ENCODE results near the gene FSD1.

FSD1 gene

GRCh38 chr19:4300589-4300988 is 3.8 kb upstream of the FSD1 start:
- WGBS (ENCODE audit: insufficient coverage, insufficient read length): no CpG with 5 or more reads among the region's 3 CpGs
- Histone ChIP-seq H3K27me3 (ENCODE audit: control insufficient read depth, insufficient read depth, low read length) (no peaks in the 10 kb centered on the region), H3K4me3 (ENCODE audit: low read length) (no peak overlapping the region), H3K4me1 (ENCODE audit: control insufficient read depth, insufficient read depth, low read length) (peaks cover under 1% of the 10 kb centered on the region; the same call in 1 of the 2 replicates), H3K27ac (ENCODE audit: low read length) (no peak overlapping the region), H3K36me3 (ENCODE audit: control insufficient read depth, insufficient read depth, low read length) (peaks cover under 1% of the 10 kb centered on the region; the same call in 1 of the 2 replicates), H3K9me3 (ENCODE audit: control insufficient read depth, insufficient read depth, low read length) (no peaks in the 10 kb centered on the region)
- no peak for DNase-seq (ENCODE audit: low read depth, low spot score)

- DNase-seq (ENCODE audit: low read depth, low spot score): no peak
- Histone ChIP-seq H3K27me3 (ENCODE audit: control insufficient read depth, insufficient read depth, low read length) (no peaks in the 10 kb centered on the region), H3K9me3 (ENCODE audit: control insufficient read depth, insufficient read depth, low read length) (no peaks in the 10 kb centered on the region), H3K4me1 (ENCODE audit: control insufficient read depth, insufficient read depth, low read length) (peaks cover 2% of the 10 kb centered on the region; the same call in 1 of the 2 replicates), H3K36me3 (ENCODE audit: control insufficient read depth, insufficient read depth, low read length) (peaks cover 7% of the 10 kb centered on the region), H3K4me3 (ENCODE audit: low read length) (no peak overlapping the region), H3K27ac (ENCODE audit: low read length) (no peak overlapping the region)
- no CpG with 5 or more reads among the region's 13 CpGs for WGBS (ENCODE audit: insufficient coverage, insufficient read length)
These were observed 2.7 kb upstream of the FSD1 start for GRCh38 chr19:4301590-4302242.

GRCh38 chr19:4302243-4302640 is 2.2 kb upstream of the FSD1 start, which contains the start of gene TMIGD2:
TMIGD2 (minus strand) TSS chr19:4302389; CDS start chr19:4302385, 4 bp downstream.
- no peak within 1 kb of the TSS for H3K27ac ChIP-seq (ENCODE audit: low read length)
- H3K9me3 ChIP-seq (ENCODE audit: control insufficient read depth, insufficient read depth, low read length): no peaks in the 10 kb centered on the region
- H3K27me3 ChIP-seq (ENCODE audit: control insufficient read depth, insufficient read depth, low read length): no peaks in the 10 kb centered on the region
- peaks cover 10% of the 10 kb centered on the region for H3K36me3 ChIP-seq (ENCODE audit: control insufficient read depth, insufficient read depth, low read length)
- no peak for DNase-seq (ENCODE audit: low read depth, low spot score)
- peaks cover 2% of the 10 kb centered on the region; the same call in 1 of the 2 replicates for H3K4me1 ChIP-seq (ENCODE audit: control insufficient read depth, insufficient read depth, low read length)
- no CpG with 5 or more reads among the region's 8 CpGs for WGBS (ENCODE audit: insufficient coverage, insufficient read length)
- no peak within 1 kb of the TSS for H3K4me3 ChIP-seq (ENCODE audit: low read length)

GRCh38 chr19:4303819-4304537 is 420 bp upstream of the FSD1 start:
- peaks cover 2% of the 10 kb centered on the region; the same call in 1 of the 2 replicates for H3K4me1 ChIP-seq (ENCODE audit: control insufficient read depth, insufficient read depth, low read length)
- H3K27ac ChIP-seq (ENCODE audit: low read length): no peak overlapping the region
- H3K4me3 ChIP-seq (ENCODE audit: low read length): no peak overlapping the region
- peaks cover 10% of the 10 kb centered on the region for H3K36me3 ChIP-seq (ENCODE audit: control insufficient read depth, insufficient read depth, low read length)
- no peak for DNase-seq (ENCODE audit: low read depth, low spot score)
- WGBS (ENCODE audit: insufficient coverage, insufficient read length): no CpG with 5 or more reads among the region's 18 CpGs
- H3K9me3 ChIP-seq (ENCODE audit: control insufficient read depth, insufficient read depth, low read length): no peaks in the 10 kb centered on the region
- H3K27me3 ChIP-seq (ENCODE audit: control insufficient read depth, insufficient read depth, low read length): no peaks in the 10 kb centered on the region

DNA sequence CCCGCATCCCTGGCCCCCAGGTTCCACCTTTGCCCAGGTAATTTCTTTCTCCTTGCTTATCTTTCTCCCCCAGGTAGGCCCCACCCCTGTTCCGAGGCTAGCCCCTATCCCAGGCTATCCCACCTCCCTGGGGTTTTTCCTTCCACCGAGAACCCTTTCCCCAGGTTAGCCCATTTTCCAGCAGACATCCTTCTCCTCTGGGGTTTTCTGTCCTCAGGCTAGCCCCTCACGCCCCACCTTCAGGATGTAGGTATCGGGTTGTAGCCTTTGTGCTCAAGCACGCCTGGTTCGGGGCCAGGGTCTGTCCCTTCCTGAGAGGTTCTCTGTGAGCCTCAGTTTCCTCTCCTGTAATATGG is 837 bp downstream of the FSD1 start:
- H3K4me1 ChIP-seq (ENCODE audit: control insufficient read depth, insufficient read depth, low read length): peaks cover 2% of the 10 kb centered on the region; the same call in 1 of the 2 replicates
- no peak for DNase-seq (ENCODE audit: low read depth, low spot score)
- H3K27ac ChIP-seq (ENCODE audit: low read length): no peak overlapping the region
- H3K27me3 ChIP-seq (ENCODE audit: control insufficient read depth, insufficient read depth, low read length): no peaks in the 10 kb centered on the region
- peak overlapping the region; percentile 51; the same call in 1 of the 2 replicates for H3K4me3 ChIP-seq (ENCODE audit: low read length)
- H3K9me3 ChIP-seq (ENCODE audit: control insufficient read depth, insufficient read depth, low read length): no peaks in the 10 kb centered on the region
- peaks cover 10% of the 10 kb centered on the region for H3K36me3 ChIP-seq (ENCODE audit: control insufficient read depth, insufficient read depth, low read length)
- no CpG with 5 or more reads among the region's 7 CpGs for WGBS (ENCODE audit: insufficient coverage, insufficient read length)

GRCh38 chr19:4305659-4306058 is 1.3 kb downstream of the FSD1 start:
- no peaks in the 10 kb centered on the region for H3K9me3 ChIP-seq (ENCODE audit: control insufficient read depth, insufficient read depth, low read length)
- no CpG with 5 or more reads among the region's 16 CpGs for WGBS (ENCODE audit: insufficient coverage, insufficient read length)
- H3K4me1 ChIP-seq (ENCODE audit: control insufficient read depth, insufficient read depth, low read length): peaks cover 2% of the 10 kb centered on the region; the same call in 1 of the 2 replicates
- DNase-seq (ENCODE audit: low read depth, low spot score): no peak
- H3K27me3 ChIP-seq (ENCODE audit: control insufficient read depth, insufficient read depth, low read length): no peaks in the 10 kb centered on the region
- H3K36me3 ChIP-seq (ENCODE audit: control insufficient read depth, insufficient read depth, low read length): peaks cover 15% of the 10 kb centered on the region
- H3K27ac ChIP-seq (ENCODE audit: low read length): no peak overlapping the region
- no peak overlapping the region for H3K4me3 ChIP-seq (ENCODE audit: low read length)

DNA sequence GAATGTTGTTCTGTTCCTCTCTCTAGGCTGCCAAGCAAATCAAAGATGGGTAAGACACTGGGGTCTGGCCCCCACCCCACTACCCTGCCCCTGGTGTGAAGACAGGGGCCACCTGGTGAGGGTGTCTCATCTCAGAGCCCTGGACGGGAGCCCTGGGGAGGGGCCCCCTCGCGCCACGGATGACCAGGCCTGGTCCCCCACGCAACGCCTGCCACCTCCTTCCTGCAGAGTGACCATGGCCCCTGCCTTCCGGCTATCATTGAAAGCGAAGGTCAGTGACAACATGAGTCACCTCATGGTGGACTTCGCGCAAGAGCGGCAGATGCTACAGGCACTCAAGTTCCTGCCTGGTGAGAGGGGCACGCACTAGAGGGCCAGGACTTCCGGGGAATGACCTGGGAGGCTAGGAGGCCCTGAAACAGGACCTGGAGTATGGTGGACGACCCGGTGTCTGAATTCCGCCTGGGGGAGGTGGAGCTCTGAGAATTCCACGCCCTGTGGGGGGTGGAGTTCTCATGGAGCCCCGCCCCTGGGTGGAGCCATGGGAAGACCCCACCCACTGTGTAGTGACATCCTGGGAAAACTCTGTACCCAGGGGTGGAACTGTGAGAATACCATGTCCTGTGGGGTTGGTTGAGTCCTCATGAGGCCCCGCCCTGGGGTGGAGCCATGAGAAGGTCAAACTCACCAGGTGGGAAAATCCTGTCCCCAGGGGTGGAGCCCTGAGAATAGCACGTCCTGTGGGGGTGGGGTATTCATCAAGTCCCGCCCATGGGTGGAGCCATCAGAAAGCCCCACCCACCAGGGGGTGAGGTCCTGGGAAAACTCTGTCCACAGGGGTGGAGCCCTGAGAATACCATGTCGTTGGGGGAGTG is 6.1 kb downstream of the FSD1 start:
- Histone ChIP-seq H3K9me3 (ENCODE audit: control insufficient read depth, insufficient read depth, low read length) (no peaks in the 10 kb centered on the region), H3K36me3 (ENCODE audit: control insufficient read depth, insufficient read depth, low read length) (peaks cover 19% of the 10 kb centered on the region), H3K4me3 (ENCODE audit: low read length) (no peak overlapping the region), H3K4me1 (ENCODE audit: control insufficient read depth, insufficient read depth, low read length) (peaks cover 2% of the 10 kb centered on the region; the same call in 1 of the 2 replicates), H3K27me3 (ENCODE audit: control insufficient read depth, insufficient read depth, low read length) (no peaks in the 10 kb centered on the region), H3K27ac (ENCODE audit: low read length) (no peak overlapping the region)
- peak; percentile 41 for DNase-seq (ENCODE audit: low read depth, low spot score)
- WGBS (ENCODE audit: insufficient coverage, insufficient read length): no CpG with 5 or more reads among the region's 22 CpGs

GRCh38 chr19:4313847-4314490 is 9.6 kb downstream of the FSD1 start:
- H3K27me3 ChIP-seq (ENCODE audit: control insufficient read depth, insufficient read depth, low read length): no peaks in the 10 kb centered on the region
- H3K9me3 ChIP-seq (ENCODE audit: control insufficient read depth, insufficient read depth, low read length): no peaks in the 10 kb centered on the region
- H3K36me3 ChIP-seq (ENCODE audit: control insufficient read depth, insufficient read depth, low read length): peaks cover 23% of the 10 kb centered on the region; the same call in 1 of the 2 replicates
- no peaks in the 10 kb centered on the region for H3K4me1 ChIP-seq (ENCODE audit: control insufficient read depth, insufficient read depth, low read length)
- DNase-seq (ENCODE audit: low read depth, low spot score): no peak
- H3K4me3 ChIP-seq (ENCODE audit: low read length): no peak overlapping the region
- H3K27ac ChIP-seq (ENCODE audit: low read length): no peak overlapping the region
- no CpG with 5 or more reads among the region's 12 CpGs for WGBS (ENCODE audit: insufficient coverage, insufficient read length)

DNA sequence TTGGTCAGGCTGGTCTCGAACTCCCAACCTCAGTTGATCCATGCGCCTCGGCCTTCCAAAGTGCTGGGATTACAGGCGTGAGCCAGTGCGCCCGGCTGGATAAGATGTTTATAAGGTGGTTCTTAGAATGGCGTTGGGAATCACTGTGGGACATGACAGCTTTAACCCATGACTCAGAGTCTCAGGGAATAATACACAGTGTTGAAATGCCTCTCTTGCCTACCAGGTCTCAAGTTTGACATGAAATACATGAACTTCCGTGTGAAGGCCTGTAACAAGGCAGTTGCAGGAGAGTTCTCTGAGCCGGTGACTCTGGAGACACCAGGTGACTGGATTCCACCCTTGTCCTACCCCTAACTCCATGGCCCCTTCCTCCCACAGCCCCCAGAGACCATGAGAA is 12.6 kb downstream of the FSD1 start:
- H3K27me3 ChIP-seq (ENCODE audit: control insufficient read depth, insufficient read depth, low read length): no peaks in the 10 kb centered on the region
- H3K4me3 ChIP-seq (ENCODE audit: low read length): no peak overlapping the region
- H3K36me3 ChIP-seq (ENCODE audit: control insufficient read depth, insufficient read depth, low read length): peaks cover 13% of the 10 kb centered on the region; the same call in 1 of the 2 replicates
- DNase-seq (ENCODE audit: low read depth, low spot score): no peak
- no CpG with 5 or more reads among the region's 9 CpGs for WGBS (ENCODE audit: insufficient coverage, insufficient read length)
- H3K4me1 ChIP-seq (ENCODE audit: control insufficient read depth, insufficient read depth, low read length): no peaks in the 10 kb centered on the region
- H3K27ac ChIP-seq (ENCODE audit: low read length): no peak overlapping the region
- H3K9me3 ChIP-seq (ENCODE audit: control insufficient read depth, insufficient read depth, low read length): peaks cover 3% of the 10 kb centered on the region; the same call in 1 of the 2 replicates

DNA sequence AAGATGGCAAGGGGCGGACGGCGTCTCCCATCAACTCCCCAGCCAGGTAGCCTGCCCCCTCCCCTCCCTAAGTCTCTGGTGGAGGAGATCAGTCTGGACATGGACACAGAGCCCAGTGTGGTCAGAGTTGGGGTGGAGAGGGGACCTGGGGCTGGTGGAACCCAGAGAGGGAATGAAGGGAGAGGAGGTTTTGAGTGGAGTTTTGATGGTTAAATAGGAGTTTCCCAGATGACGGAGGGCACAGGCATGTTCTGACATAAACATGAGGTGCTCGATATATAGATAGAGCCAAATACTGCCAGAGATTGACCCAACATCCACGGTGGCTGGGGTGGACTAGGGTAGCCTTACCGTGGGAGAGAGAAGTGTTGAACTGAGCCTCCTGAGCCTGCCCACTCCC is 14.1 kb downstream of the FSD1 start:
- Histone ChIP-seq H3K27me3 (ENCODE audit: control insufficient read depth, insufficient read depth, low read length) (no peaks in the 10 kb centered on the region), H3K9me3 (ENCODE audit: control insufficient read depth, insufficient read depth, low read length) (peaks cover 3% of the 10 kb centered on the region; the same call in 1 of the 2 replicates), H3K4me1 (ENCODE audit: control insufficient read depth, insufficient read depth, low read length) (no peaks in the 10 kb centered on the region), H3K36me3 (ENCODE audit: control insufficient read depth, insufficient read depth, low read length) (peaks cover 16% of the 10 kb centered on the region), H3K27ac (ENCODE audit: low read length) (no peak overlapping the region), H3K4me3 (ENCODE audit: low read length) (no peak overlapping the region)
- WGBS (ENCODE audit: insufficient coverage, insufficient read length): no CpG with 5 or more reads among the region's 7 CpGs
- no peak for DNase-seq (ENCODE audit: low read depth, low spot score)
